HG02798 (cell line): ENCODE data around the gene BTBD19.

ENCODE experiments used
- ATAC-seq: cut with Tn5 transposase; IDR thresholded peaks from one replicate; pipeline ENCODE4 v1.9.1; 2021; ENCODE audit warnings: mild to moderate bottlenecking; ENCODE audit not compliant: unreplicated experiment, poor library complexity

BTBD19 gene

DNA sequence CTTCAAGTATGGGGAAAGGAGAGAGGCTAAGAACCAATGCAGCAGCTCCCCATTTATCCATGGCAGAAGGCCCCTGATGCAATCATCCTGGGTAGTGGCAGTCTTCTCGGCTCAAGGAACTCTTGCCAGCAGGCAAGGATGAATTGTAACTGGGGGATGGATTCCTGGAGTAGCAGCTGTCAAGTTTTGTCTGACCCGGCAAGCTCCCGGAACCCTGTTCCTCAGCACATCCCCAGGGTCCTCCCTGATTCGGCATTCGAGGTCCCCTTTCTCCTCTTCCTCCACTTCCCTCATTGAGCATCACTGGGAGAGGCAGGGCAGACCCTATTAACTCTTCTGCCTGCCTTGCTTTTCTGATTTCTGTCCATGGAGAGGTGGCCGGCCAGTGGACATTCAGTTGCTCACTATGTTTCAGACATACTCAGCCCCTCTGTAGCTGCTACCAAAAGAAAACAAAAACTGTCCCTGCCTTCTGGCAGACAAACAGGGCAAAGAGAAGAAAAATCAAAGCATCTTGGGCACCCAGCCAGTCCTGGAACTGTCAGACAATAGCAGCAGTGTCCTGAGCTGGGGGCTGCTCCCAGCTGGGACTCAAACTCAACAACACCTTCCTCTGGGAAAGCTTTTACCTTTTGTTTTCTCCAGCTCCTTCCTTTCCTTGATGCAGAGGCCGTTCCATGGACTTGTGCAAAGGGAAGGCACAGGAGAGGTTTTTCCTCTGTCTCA lies 40.3 kb downstream of the BTBD19 start:
- no peak for ATAC-seq

- ATAC-seq: no peak
Measured at GRCh38 chr1:44849575-44850132, 41.3 kb downstream of the BTBD19 start.

DNA sequence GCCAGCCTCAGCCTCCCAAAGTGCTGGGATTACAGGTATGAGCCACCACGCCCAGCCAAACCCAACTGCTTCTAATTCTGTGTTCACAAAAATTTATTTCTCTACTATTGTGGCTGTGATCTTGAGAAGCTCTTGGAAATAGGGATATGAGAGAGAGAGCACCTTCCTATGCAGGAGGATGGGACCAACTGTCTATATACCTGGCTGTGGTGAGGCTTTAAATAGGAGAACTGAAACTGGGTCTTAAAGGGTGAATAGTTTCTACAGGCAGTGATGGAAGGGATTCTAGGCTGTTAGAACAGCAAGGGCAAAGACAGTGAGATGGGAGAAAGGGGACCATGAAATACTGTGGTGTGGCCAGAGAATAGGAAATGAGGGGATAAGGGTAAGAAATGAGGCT lies 43.0 kb downstream of the BTBD19 start:
- ATAC-seq: no peak

DNA sequence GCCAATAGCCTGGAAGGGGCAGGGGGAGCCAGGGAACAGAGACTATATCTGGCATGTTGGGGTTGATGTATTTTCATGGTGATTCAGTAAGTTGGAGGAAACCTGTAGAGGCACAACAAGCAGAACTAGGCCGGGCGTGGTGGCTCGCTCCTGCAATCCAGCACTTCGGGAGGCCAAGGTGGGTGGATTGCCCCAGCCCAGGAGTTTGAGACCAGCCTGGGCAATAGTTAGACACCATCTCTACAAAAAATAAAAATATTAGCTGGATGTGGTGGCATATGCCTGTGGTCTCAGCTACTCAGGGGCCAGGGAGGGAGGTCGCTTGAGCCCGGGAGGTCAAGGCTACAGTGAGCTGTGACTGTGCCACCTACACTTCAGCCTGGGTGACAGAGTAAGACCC lies 44.9 kb downstream of the BTBD19 start:
- no peak for ATAC-seq

DNA sequence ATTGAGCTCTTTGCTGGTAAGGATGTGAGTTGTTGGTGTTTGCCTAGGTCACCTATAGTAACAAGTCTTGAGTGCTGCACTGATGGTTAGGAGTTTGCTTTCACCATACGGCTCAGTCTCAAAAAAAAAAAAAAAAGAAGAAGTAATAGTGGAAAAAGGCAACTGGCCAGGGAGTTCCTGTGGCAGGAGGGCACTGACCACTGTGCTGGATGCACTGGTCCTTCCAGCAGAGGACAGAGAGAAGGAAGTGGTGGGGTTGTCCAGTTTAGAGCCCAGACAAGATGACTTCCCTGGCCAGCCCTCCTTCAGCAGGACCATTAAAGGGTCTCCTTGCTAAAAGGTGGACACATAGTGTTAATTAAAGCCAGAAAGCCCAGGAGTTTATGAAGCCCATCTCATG lies 46.6 kb downstream of the BTBD19 start:
- no peak for ATAC-seq

GRCh38 chr1:44855742-44856141 lies 47.4 kb downstream of the BTBD19 start:
- no peak for ATAC-seq

DNA sequence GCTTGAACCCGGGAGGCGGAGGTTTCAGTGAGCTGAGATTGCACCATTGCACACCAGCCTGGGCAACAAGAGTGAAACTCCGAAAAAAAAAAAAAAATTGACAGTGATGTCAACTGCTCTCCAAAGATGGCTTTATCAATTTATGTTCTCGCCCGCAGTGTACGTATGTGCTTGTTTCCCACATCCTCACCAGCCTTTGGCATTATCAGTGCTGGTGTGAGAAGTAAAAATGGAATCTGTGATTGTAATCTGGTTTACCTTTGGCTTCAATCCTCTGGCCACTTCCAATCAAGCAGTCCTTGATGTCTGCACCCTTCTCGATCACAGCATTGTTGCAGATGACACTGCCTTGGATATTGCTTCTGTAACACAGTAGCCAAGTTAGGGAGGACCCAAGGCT lies 49.1 kb downstream of the BTBD19 start:
- ATAC-seq: no peak

- no peak for ATAC-seq
Measured at GRCh38 chr1:44860331-44860730, 52.0 kb downstream of the BTBD19 start.

GRCh38 chr1:44860891-44861425 lies 52.6 kb downstream of the BTBD19 start:
- ATAC-seq: no peak

DNA sequence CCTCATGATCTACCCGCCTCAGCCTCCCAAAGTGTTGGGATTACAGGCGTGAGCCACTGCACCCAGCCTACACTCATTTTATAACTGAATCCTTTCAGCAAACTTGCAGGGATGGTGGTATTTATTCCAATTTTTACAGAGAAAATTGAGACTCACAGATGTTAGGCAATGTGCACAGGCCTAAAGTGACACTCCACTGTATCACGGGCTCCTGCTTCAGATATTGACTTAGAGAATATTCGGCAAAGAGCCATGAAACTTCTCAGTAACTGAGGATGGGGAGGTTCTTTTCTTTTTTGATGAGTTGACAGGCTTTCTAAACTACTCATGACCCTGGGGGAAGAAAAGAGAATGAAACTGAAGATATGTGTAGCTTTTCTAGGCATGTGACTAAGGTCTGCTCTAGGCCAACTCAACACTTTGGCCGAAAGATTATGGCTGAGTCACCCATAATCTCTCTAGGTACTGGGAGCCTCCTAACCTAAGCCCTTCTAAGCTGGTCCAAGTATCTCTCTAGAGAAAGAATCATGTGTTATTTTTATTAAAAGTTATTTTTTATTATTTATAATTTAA lies 54.6 kb downstream of the BTBD19 start:
- ATAC-seq: no peak
